Neutrophil (primary cell): ENCODE measurements around the gene SHISA5.

ENCODE experiments used
- H3K27ac ChIP-seq: fragments of 200-600 bp; sonication (generic); 2 replicates; pipeline ENCODE4 v1.5.1; 2016; ENCODE audit warnings: mild to moderate bottlenecking, moderate library complexity
- H3K27me3 ChIP-seq: fragments of 200-600 bp; sonication (generic); 2 replicates; pipeline ENCODE4 v1.6.0; 2016; ENCODE audit warnings: mild to moderate bottlenecking
- H3K36me3 ChIP-seq: fragments of 200-600 bp; sonication (generic); 2 replicates; pipeline ENCODE4 v1.5.1; 2017
- H3K4me1 ChIP-seq, 2 experiments: fragments of 200-600 bp in 1 of 2; sonication (generic) in 1 of 2; 1 replicate in 1 of 2; 2 replicates in 1 of 2; pipeline versions ENCODE4 v1.5.1 to v1.6.1; 2013 to 2016; ENCODE audit warnings: low read depth in 1 of 2, low read length in 1 of 2, mild to moderate bottlenecking in 1 of 2, moderate library complexity in 1 of 2; ENCODE audit not compliant: control insufficient read depth in 1 of 2, insufficient read depth in 1 of 2
- H3K4me3 ChIP-seq, 2 experiments: fragments of 200-600 bp in 1 of 2; sonication (generic) in 1 of 2; 1 replicate in 1 of 2; 2 replicates in 1 of 2; pipeline ENCODE4 v1.5.1; 2013 to 2016; ENCODE audit warnings: low read depth in 1 of 2, low read length in 1 of 2, mild to moderate bottlenecking in 1 of 2, moderate library complexity in 1 of 2
- H3K9me3 ChIP-seq: fragments of 200-600 bp; sonication (generic); 2 replicates; pipeline ENCODE4 v1.5.1; 2016
- TF ChIP-seq, protein P1 (sequence below): fragments of 200-600 bp; sonication (generic); IDR thresholded peaks from 2 replicates; pipeline ENCODE4 v1.5.1; 2016; ENCODE audit warnings: antibody characterized with exemption

Gene SHISA5

GRCh38 chr3:48518638-48519276 is 14.8 kb upstream of the SHISA5 start:
- Histone ChIP-seq H3K4me1 (no peaks in the 10 kb centered on the region), H3K9me3 (no peaks in the 10 kb centered on the region), H3K36me3 (peaks cover 79% of the 10 kb centered on the region), H3K27ac (peak overlapping the region; percentile 49), H3K4me3 (no peak overlapping the region), H3K27me3 (no peaks in the 10 kb centered on the region)
- TF ChIP-seq, protein P1, sequence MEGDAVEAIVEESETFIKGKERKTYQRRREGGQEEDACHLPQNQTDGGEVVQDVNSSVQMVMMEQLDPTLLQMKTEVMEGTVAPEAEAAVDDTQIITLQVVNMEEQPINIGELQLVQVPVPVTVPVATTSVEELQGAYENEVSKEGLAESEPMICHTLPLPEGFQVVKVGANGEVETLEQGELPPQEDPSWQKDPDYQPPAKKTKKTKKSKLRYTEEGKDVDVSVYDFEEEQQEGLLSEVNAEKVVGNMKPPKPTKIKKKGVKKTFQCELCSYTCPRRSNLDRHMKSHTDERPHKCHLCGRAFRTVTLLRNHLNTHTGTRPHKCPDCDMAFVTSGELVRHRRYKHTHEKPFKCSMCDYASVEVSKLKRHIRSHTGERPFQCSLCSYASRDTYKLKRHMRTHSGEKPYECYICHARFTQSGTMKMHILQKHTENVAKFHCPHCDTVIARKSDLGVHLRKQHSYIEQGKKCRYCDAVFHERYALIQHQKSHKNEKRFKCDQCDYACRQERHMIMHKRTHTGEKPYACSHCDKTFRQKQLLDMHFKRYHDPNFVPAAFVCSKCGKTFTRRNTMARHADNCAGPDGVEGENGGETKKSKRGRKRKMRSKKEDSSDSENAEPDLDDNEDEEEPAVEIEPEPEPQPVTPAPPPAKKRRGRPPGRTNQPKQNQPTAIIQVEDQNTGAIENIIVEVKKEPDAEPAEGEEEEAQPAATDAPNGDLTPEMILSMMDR, result no peak

GRCh38 chr3:48518069-48518468 is 14.1 kb upstream of the SHISA5 start:
- H3K36me3 ChIP-seq, result peaks cover 74% of the 10 kb centered on the region
- TF ChIP-seq, protein P1, result no peak
- H3K4me1 ChIP-seq, result no peaks in the 10 kb centered on the region
- H3K4me3 ChIP-seq, result no peak overlapping the region
- no peaks in the 10 kb centered on the region for H3K9me3 ChIP-seq
- peak overlapping the region; percentile 49 for H3K27ac ChIP-seq
- no peaks in the 10 kb centered on the region for H3K27me3 ChIP-seq

DNA sequence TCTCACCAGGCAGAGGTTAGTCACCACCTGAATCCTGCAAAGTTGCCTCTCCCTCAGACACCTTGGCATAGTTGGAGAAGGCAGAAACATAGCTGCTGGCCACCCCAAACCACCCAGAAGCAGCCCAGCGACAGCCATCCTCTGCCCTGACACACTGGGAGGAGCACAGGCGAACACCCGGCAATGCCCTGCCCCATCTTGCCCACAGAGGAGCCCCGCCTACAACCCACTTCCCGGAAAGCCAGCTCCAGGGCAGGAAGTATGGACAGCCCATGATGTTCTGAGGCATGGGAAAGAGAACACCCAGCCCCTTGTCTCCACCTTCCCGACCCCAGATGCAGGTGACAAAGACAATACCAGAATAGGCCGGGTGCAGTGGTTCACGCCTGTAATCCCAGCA is 12.6 kb upstream of the SHISA5 start:
- no peak overlapping the region for H3K4me3 ChIP-seq
- no peaks in the 10 kb centered on the region for H3K4me1 ChIP-seq
- TF ChIP-seq, protein P1, result no peak
- H3K36me3 ChIP-seq, result peaks cover 70% of the 10 kb centered on the region
- H3K9me3 ChIP-seq, result no peaks in the 10 kb centered on the region
- H3K27ac ChIP-seq, result no peak overlapping the region
- no peaks in the 10 kb centered on the region for H3K27me3 ChIP-seq

- Histone ChIP-seq H3K4me1 (no peaks in the 10 kb centered on the region), H3K9me3 (no peaks in the 10 kb centered on the region), H3K4me3 (no peak overlapping the region), H3K27ac (no peak overlapping the region), H3K27me3 (no peaks in the 10 kb centered on the region), H3K36me3 (peaks cover 51% of the 10 kb centered on the region)
- TF ChIP-seq, protein P1, result no peak
Measured at GRCh38 chr3:48514431-48515227, 10.7 kb upstream of the SHISA5 start.

- H3K9me3 ChIP-seq, result no peaks in the 10 kb centered on the region
- H3K4me3 ChIP-seq, result no peak overlapping the region
- peaks cover 21% of the 10 kb centered on the region for H3K36me3 ChIP-seq
- H3K27me3 ChIP-seq, result peaks cover 9% of the 10 kb centered on the region
- TF ChIP-seq, protein P1, result no peak
- H3K4me1 ChIP-seq, result no peaks in the 10 kb centered on the region
- H3K27ac ChIP-seq, result no peak overlapping the region
Measured at GRCh38 chr3:48511551-48511950, 7.6 kb upstream of the SHISA5 start.
